Measurements from ENCODE around the gene WAPL. TPM values are rescaled to one million over a fixed set of nuclear protein-coding genes. Genes with fewer than 3 reads are reported as not detected.
A peak's percentile ranks its signal among the peaks of the same experiment; 100 is the strongest.

Gene WAPL
- total and polyA plus RNA-seq, 9 of the 15 experiments (the other 6 are each of a cell fraction or from before 2014, with no cell fraction given) = 14.3 to 36.4 (median 25.3) TPM

DNA sequence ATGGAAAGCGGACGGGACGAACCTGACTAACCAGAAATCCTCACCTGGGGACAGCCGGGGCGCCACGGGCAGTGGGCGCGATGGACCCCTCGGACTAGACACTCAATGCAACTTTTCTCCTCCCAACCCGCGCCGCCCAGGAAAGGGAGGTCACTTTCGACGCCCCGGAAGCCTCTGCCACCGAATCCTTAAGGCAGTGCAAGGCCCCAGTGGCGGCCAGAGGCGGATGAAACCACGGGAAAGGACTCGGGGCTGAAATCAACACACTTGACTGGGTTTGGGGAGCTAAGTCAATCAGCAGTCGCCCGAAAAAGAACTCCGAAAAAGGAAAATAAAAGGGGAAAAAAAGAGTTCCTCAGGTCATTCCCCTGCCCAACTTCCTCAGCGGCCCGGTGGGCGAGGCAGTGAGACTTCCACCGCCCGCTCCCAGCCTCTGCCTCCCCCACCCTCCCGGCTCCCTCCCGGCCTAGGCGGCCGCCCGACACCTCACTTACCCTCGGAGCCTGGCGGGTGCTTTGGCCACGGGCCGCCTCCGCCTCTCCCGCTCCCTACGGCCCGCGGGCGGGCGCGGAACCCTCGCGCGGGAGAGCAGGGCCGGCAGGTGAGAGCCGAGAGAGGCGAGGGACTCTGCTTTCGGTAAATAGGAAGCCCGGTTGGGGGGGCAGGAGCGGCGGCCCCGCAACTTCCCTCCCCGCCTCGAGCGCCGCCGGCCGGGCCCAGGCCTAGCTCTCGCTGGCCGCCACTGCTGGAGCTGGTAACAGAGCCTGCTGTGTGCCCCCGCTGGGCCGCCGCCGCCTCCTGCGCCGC lies 518 bp downstream of the WAPL start (continued):
- TF ChIP-seq, protein P1, sequence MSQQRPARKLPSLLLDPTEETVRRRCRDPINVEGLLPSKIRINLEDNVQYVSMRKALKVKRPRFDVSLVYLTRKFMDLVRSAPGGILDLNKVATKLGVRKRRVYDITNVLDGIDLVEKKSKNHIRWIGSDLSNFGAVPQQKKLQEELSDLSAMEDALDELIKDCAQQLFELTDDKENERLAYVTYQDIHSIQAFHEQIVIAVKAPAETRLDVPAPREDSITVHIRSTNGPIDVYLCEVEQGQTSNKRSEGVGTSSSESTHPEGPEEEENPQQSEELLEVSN (IDR thresholded peaks at IDR 0.05; ENCODE audit: borderline replicate concordance in 1 of 2, extremely low read depth in 1 of 2, insufficient read depth in 1 of 2, insufficient read length in 1 of 2, low read depth in 1 of 2, low read length in 1 of 2, poor library complexity in 1 of 2, severe bottlenecking in 1 of 2) = no peak
- TF ChIP-seq, protein P2, sequence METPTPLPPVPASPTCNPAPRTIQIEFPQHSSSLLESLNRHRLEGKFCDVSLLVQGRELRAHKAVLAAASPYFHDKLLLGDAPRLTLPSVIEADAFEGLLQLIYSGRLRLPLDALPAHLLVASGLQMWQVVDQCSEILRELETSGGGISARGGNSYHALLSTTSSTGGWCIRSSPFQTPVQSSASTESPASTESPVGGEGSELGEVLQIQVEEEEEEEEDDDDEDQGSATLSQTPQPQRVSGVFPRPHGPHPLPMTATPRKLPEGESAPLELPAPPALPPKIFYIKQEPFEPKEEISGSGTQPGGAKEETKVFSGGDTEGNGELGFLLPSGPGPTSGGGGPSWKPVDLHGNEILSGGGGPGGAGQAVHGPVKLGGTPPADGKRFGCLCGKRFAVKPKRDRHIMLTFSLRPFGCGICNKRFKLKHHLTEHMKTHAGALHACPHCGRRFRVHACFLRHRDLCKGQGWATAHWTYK (CRISPR knock-in tag; IDR thresholded peaks at IDR 0.05) = no peak
- TF ChIP-seq HDAC8 (tag; IDR thresholded peaks at IDR 0.05) (no peak), ZBED1 (IDR thresholded peaks at IDR 0.05) (no peak), CBFA2T3 (IDR thresholded peaks at IDR 0.05) (no peak), ZNF140 (CRISPR knock-in tag; IDR thresholded peaks at IDR 0.05) (no peak), TEAD1 (CRISPR knock-in tag; IDR thresholded peaks at IDR 0.05) (no peak), TAF1 (IDR thresholded peaks at IDR 0.05; ENCODE audit: control insufficient read depth, extremely low read depth, insufficient read depth, low read length, severe bottlenecking) (peak; percentile 52), ZBTB8A (IDR thresholded peaks at IDR 0.05; ENCODE audit: partially characterized antibody) (no peak), GABPB1 (CRISPR knock-in tag; IDR thresholded peaks at IDR 0.05) (0 out of 2 replicates have a peak, but pooled peaks have one; percentile 0), ZNF584 (CRISPR knock-in tag; IDR thresholded peaks at IDR 0.05; ENCODE audit: low read depth) (no peak), CXXC5 (CRISPR knock-in tag; IDR thresholded peaks at IDR 0.05) (no peak)
- TF ChIP-seq, protein P3, sequence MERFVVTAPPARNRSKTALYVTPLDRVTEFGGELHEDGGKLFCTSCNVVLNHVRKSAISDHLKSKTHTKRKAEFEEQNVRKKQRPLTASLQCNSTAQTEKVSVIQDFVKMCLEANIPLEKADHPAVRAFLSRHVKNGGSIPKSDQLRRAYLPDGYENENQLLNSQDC (CRISPR knock-in tag; IDR thresholded peaks at IDR 0.05) = no peak
- TF ChIP-seq, protein P4, sequence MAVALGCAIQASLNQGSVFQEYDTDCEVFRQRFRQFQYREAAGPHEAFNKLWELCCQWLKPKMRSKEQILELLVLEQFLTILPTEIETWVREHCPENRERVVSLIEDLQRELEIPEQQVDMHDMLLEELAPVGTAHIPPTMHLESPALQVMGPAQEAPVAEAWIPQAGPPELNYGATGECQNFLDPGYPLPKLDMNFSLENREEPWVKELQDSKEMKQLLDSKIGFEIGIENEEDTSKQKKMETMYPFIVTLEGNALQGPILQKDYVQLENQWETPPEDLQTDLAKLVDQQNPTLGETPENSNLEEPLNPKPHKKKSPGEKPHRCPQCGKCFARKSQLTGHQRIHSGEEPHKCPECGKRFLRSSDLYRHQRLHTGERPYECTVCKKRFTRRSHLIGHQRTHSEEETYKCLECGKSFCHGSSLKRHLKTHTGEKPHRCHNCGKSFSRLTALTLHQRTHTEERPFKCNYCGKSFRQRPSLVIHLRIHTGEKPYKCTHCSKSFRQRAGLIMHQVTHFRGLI (CRISPR knock-in tag; IDR thresholded peaks at IDR 0.05) = no peak
- TF ChIP-seq, protein P5, sequence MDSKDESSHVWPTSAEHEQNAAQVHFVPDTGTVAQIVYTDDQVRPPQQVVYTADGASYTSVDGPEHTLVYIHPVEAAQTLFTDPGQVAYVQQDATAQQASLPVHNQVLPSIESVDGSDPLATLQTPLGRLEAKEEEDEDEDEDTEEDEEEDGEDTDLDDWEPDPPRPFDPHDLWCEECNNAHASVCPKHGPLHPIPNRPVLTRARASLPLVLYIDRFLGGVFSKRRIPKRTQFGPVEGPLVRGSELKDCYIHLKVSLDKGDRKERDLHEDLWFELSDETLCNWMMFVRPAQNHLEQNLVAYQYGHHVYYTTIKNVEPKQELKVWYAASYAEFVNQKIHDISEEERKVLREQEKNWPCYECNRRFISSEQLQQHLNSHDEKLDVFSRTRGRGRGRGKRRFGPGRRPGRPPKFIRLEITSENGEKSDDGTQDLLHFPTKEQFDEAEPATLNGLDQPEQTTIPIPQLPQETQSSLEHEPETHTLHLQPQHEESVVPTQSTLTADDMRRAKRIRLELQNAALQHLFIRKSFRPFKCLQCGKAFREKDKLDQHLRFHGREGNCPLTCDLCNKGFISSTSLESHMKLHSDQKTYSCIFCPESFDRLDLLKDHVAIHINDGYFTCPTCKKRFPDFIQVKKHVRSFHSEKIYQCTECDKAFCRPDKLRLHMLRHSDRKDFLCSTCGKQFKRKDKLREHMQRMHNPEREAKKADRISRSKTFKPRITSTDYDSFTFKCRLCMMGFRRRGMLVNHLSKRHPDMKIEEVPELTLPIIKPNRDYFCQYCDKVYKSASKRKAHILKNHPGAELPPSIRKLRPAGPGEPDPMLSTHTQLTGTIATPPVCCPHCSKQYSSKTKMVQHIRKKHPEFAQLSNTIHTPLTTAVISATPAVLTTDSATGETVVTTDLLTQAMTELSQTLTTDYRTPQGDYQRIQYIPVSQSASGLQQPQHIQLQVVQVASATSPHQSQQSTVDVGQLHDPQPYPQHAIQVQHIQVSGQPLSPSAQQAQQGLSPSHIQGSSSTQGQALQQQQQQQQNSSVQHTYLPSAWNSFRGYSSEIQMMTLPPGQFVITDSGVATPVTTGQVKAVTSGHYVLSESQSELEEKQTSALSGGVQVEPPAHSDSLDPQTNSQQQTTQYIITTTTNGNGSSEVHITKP (IDR thresholded peaks at IDR 0.05; ENCODE audit: partially characterized antibody) = no peak
- TF ChIP-seq, protein P6, sequence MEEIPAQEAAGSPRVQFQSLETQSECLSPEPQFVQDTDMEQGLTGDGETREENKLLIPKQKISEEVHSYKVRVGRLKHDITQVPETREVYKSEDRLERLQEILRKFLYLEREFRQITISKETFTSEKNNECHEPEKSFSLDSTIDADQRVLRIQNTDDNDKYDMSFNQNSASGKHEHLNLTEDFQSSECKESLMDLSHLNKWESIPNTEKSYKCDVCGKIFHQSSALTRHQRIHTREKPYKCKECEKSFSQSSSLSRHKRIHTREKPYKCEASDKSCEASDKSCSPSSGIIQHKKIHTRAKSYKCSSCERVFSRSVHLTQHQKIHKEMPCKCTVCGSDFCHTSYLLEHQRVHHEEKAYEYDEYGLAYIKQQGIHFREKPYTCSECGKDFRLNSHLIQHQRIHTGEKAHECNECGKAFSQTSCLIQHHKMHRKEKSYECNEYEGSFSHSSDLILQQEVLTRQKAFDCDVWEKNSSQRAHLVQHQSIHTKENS (CRISPR knock-in tag; IDR thresholded peaks at IDR 0.05) = no peak

Measured in K562 (cell line).